A549 (cell line): ENCODE results near the gene LDAF1.

Experiments used
- CBX8 ChIP-seq: fragments of 200-600 bp; sonication (generic); IDR thresholded peaks from 2 replicates; pipeline ENCODE4 v1.6.1; 2016
- CHD2 ChIP-seq: fragments of 150-350 bp; IDR thresholded peaks from 2 replicates; pipeline ENCODE4 v1.6.1; 2014; ENCODE audit warnings: low read length; ENCODE audit not compliant: partially characterized antibody
- EP300 ChIP-seq, 2 experiments: fragments of >200 bp; sonication (Bioruptor Twin); formaldehyde crosslinking; IDR thresholded peaks; 2 replicates in 1 of 2; 3 replicates in 1 of 2; pipeline ENCODE4 v1.6.1; 2016 to 2017
- NPAS2 ChIP-seq: fragments of 250-450 bp; sonication (Bioruptor Pico); IDR thresholded peaks from 2 replicates; pipeline ENCODE4 v1.8.0; 2022; ENCODE audit warnings: mild to moderate bottlenecking, moderate library complexity, borderline replicate concordance
- SREBF2 ChIP-seq: fragments of 450-650 bp; IDR thresholded peaks from 2 replicates; pipeline ENCODE4 v1.6.1; 2014; ENCODE audit warnings: mild to moderate bottlenecking, moderate library complexity
- ZFP36 ChIP-seq: fragments of 450-650 bp; IDR thresholded peaks from 2 replicates; pipeline ENCODE4 v1.6.1; 2014; ENCODE audit warnings: borderline replicate concordance; ENCODE audit not compliant: partially characterized antibody
- TF ChIP-seq, protein P1 (sequence below): fragments of >200 bp; sonication (Bioruptor Twin); formaldehyde crosslinking; IDR thresholded peaks from 3 replicates; pipeline ENCODE4 v1.5.1; 2016

DNA sequence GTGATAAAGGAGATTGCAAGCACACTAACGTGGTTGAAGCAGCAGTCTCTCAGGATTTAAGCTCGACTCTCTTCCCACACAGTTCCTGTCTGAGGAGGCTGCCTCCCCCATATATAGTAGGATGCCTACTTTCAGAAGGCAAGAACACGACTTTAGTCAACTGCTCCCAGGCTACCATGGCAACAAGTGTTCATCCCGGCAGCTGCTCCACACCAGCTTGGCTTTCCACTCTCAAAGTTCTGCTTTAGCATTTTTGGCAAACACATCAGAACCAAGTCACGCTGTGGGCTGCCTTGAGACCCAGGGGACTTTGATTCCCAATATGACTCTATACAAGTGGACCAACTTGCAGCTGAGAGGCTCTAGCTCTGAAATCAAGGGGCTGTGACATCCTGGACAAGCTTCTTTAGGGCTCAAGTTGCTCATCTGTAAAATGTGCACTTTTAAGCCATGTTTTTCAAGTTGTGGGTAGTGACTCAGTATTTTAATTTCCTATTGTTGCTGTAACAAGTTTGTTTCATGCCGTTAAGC is 36.4 kb downstream of the LDAF1 start:
- no peak for TF ChIP-seq CHD2
- TF ChIP-seq SREBF2: no peak
- TF ChIP-seq, protein P1, sequence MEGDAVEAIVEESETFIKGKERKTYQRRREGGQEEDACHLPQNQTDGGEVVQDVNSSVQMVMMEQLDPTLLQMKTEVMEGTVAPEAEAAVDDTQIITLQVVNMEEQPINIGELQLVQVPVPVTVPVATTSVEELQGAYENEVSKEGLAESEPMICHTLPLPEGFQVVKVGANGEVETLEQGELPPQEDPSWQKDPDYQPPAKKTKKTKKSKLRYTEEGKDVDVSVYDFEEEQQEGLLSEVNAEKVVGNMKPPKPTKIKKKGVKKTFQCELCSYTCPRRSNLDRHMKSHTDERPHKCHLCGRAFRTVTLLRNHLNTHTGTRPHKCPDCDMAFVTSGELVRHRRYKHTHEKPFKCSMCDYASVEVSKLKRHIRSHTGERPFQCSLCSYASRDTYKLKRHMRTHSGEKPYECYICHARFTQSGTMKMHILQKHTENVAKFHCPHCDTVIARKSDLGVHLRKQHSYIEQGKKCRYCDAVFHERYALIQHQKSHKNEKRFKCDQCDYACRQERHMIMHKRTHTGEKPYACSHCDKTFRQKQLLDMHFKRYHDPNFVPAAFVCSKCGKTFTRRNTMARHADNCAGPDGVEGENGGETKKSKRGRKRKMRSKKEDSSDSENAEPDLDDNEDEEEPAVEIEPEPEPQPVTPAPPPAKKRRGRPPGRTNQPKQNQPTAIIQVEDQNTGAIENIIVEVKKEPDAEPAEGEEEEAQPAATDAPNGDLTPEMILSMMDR: no peak
- TF ChIP-seq NPAS2 (CRISPR knock-in tag): no peak
- TF ChIP-seq ZFP36: no peak
- no peak for TF ChIP-seq CBX8
- no peak for TF ChIP-seq EP300 (IDR thresholded peaks at IDR 0.05)
